GM23338 (cell line): Measurements from ENCODE around the gene EFTUD2. TPM values are rescaled to one million over a fixed set of nuclear protein-coding genes. Genes with fewer than 3 reads are reported as not detected.
A peak's percentile ranks its signal among the peaks of the same experiment; 100 is the strongest.

Experiments used
- ATAC-seq: fragments of 200-7000 bp; cut with Tn5 transposase; 3 replicates; pipeline ENCODE4 v1.9.1; 2020
- DNase-seq: peaks from one replicate; pipeline ENCODE4 v3.0.0-alpha.2; 2015; ENCODE audit warnings: low spot score
- H2AFZ ChIP-seq: fragments of 200-600 bp; sonication (generic); 2 replicates; pipeline ENCODE4 v1.8.0; 2016; ENCODE audit warnings: antibody characterized with exemption, mild to moderate bottlenecking, moderate library complexity
- H3F3A ChIP-seq: fragments of 200-600 bp; sonication (generic); replicated peaks from 2 replicates; pipeline ENCODE4 v1.8.0; 2017; ENCODE audit warnings: antibody characterized with exemption, mixed run types, low read depth
- H3K27ac ChIP-seq: fragments of 200-600 bp; sonication (generic); 2 replicates; pipeline ENCODE4 v1.6.1; 2016; ENCODE audit warnings: low read depth
- H3K27me3 ChIP-seq: fragments of 200-600 bp; sonication (generic); 2 replicates; pipeline ENCODE4 v1.8.0; 2016; ENCODE audit warnings: mild to moderate bottlenecking, mixed run types, moderate library complexity; ENCODE audit not compliant: insufficient read depth
- H3K36me3 ChIP-seq: fragments of 200-600 bp; sonication (generic); 2 replicates; pipeline ENCODE4 v1.8.0; 2016; ENCODE audit warnings: mild to moderate bottlenecking; ENCODE audit not compliant: insufficient read depth
- H3K4me1 ChIP-seq: fragments of 200-600 bp; sonication (generic); 2 replicates; pipeline ENCODE4 v1.8.0; 2016; ENCODE audit warnings: mild to moderate bottlenecking, moderate library complexity; ENCODE audit not compliant: insufficient read depth
- H3K4me2 ChIP-seq: fragments of 200-600 bp; sonication (generic); 2 replicates; pipeline ENCODE4 v1.7.1; 2017; ENCODE audit warnings: mixed run types
- H3K4me3 ChIP-seq: fragments of 200-600 bp; sonication (generic); 2 replicates; pipeline ENCODE4 v1.6.1; 2016; ENCODE audit warnings: mixed run types
- H3K79me2 ChIP-seq: fragments of 200-600 bp; sonication (generic); replicated peaks from 2 replicates; pipeline ENCODE4 v1.8.0; 2017; ENCODE audit warnings: mild to moderate bottlenecking; ENCODE audit not compliant: insufficient read depth
- H3K9me2 ChIP-seq: fragments of 200-600 bp; sonication (generic); 2 replicates; pipeline ENCODE4 v1.8.0; 2017; ENCODE audit not compliant: insufficient read depth
- H4K20me1 ChIP-seq: fragments of 200-600 bp; sonication (generic); replicated peaks from 2 replicates; pipeline ENCODE4 v1.8.0; 2017; ENCODE audit warnings: mild to moderate bottlenecking; ENCODE audit not compliant: insufficient read depth
- H3K27ac Mint-ChIP-seq: 2 replicates; pipeline ENCODE4 v1.8.0; 2020; ENCODE audit warnings: inconsistent platforms, mild to moderate bottlenecking, moderate library complexity, mixed read lengths
- H3K27me3 Mint-ChIP-seq: 3 replicates; pipeline ENCODE4 v1.8.0; 2022; ENCODE audit warnings: low read depth, mild to moderate bottlenecking, moderate library complexity, mixed read lengths, inconsistent platforms; ENCODE audit not compliant: insufficient read depth, poor library complexity
- H3K36me3 Mint-ChIP-seq: 3 replicates; pipeline ENCODE4 v1.8.0; 2021; ENCODE audit warnings: low read depth, mild to moderate bottlenecking, inconsistent platforms, moderate library complexity, mixed read lengths
- H3K4me1 Mint-ChIP-seq: 3 replicates; pipeline ENCODE4 v1.8.0; 2020; ENCODE audit warnings: mild to moderate bottlenecking, inconsistent platforms, mixed read lengths
- H3K4me3 Mint-ChIP-seq: 3 replicates; pipeline ENCODE4 v1.8.0; 2021; ENCODE audit warnings: moderate library complexity, mild to moderate bottlenecking, inconsistent platforms, mixed read lengths
- H3K9me3 Mint-ChIP-seq: 3 replicates; pipeline ENCODE4 v1.8.0; 2020; ENCODE audit warnings: moderate library complexity, mild to moderate bottlenecking, inconsistent platforms, mixed read lengths
- EZH2phosphoT487 ChIP-seq: fragments of 200-600 bp; sonication (generic); IDR thresholded peaks from one replicate; pipeline ENCODE4 v1.8.1; 2018; ENCODE audit warnings: antibody characterized with exemption; ENCODE audit not compliant: unreplicated experiment
- JUNB ChIP-seq: IDR thresholded peaks from one replicate; pipeline ENCODE4 v1.6.1; 2016; ENCODE audit warnings: antibody characterized with exemption; ENCODE audit not compliant: unreplicated experiment
- NANOG ChIP-seq: IDR thresholded peaks from 2 replicates; pipeline ENCODE4 v1.6.1; 2016; ENCODE audit warnings: antibody characterized with exemption, borderline replicate concordance
- STAT1 ChIP-seq: IDR thresholded peaks from one replicate; pipeline ENCODE4 v1.6.1; 2016; ENCODE audit warnings: antibody characterized with exemption; ENCODE audit not compliant: unreplicated experiment
- ZNF331 ChIP-seq: fragments of 250-450 bp; sonication (Bioruptor Pico); IDR thresholded peaks from 2 replicates; pipeline ENCODE4 v1.5.0; 2020; ENCODE audit warnings: low read depth, mild to moderate bottlenecking, moderate library complexity
- polyA plus RNA-seq: library from polyadenylated mRNA; unstranded; fragments of >200 nt; fragmentation: Nextera tagmentation; extraction: Ambion mirVana; gene quantifications from 2 replicates; pipeline ENCODE4 v1.2.1, GENCODE V29; 2016
- total RNA-seq: library from RNA; depleted of rRNA; stranded (reverse); fragments of >200 nt; shearing (Covaris generic); gene quantifications from 2 replicates; pipeline ENCODE4 v1.2.3, GENCODE V29; 2014
- TF ChIP-seq, protein P1 (sequence below), 2 experiments: fragments of 200-600 bp in 1 of 2; sonication (generic) in 1 of 2; conservative IDR thresholded peaks; 2 replicates each; pipeline versions ENCODE4 v1.5.1 to v1.6.1; 2016 to 2017; ENCODE audit warnings: antibody characterized with exemption in 2 of 2, low read depth in 2 of 2, mild to moderate bottlenecking in 2 of 2, moderate library complexity in 1 of 2
- TF ChIP-seq, protein P2 (sequence below): IDR thresholded peaks from 2 replicates; pipeline ENCODE4 v1.6.1; 2016; ENCODE audit warnings: antibody characterized with exemption

Gene EFTUD2
- total and polyA plus RNA-seq, 2 experiments from 2014 or later: 61.6 to 196 TPM

GRCh38 chr17:44922136-44922535 lies 22.9 kb upstream of the EFTUD2 start:
- Histone ChIP-seq H3K27ac (no peak overlapping the region), H3K4me2 (no peak overlapping the region), H3K27me3 (no peaks in the 10 kb centered on the region), H3K36me3 (0 out of 2 replicates have a peak, but pooled peaks cover 3% of the 10 kb centered on the region), H3K9me2 (no peaks in the 10 kb centered on the region), H3F3A (0 out of 2 replicates have a peak, but pooled peaks cover 23% of the 10 kb centered on the region), H4K20me1 (no peaks in the 10 kb centered on the region), H3K4me1 (peaks cover 12% of the 10 kb centered on the region; the same call in 1 of the 2 replicates), H2AFZ (no peak overlapping the region), H3K79me2 (no peaks in the 10 kb centered on the region), H3K4me3 (no peak overlapping the region)
- peaks cover 21% of the 10 kb centered on the region for H3K27me3 Mint-ChIP-seq
- H3K9me3 Mint-ChIP-seq: no peaks in the 10 kb centered on the region
- H3K4me1 Mint-ChIP-seq: peaks cover 37% of the 10 kb centered on the region
- no peak overlapping the region for H3K27ac Mint-ChIP-seq
- ATAC-seq: no peak
- TF ChIP-seq, protein P1, sequence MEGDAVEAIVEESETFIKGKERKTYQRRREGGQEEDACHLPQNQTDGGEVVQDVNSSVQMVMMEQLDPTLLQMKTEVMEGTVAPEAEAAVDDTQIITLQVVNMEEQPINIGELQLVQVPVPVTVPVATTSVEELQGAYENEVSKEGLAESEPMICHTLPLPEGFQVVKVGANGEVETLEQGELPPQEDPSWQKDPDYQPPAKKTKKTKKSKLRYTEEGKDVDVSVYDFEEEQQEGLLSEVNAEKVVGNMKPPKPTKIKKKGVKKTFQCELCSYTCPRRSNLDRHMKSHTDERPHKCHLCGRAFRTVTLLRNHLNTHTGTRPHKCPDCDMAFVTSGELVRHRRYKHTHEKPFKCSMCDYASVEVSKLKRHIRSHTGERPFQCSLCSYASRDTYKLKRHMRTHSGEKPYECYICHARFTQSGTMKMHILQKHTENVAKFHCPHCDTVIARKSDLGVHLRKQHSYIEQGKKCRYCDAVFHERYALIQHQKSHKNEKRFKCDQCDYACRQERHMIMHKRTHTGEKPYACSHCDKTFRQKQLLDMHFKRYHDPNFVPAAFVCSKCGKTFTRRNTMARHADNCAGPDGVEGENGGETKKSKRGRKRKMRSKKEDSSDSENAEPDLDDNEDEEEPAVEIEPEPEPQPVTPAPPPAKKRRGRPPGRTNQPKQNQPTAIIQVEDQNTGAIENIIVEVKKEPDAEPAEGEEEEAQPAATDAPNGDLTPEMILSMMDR (conservative IDR thresholded peaks at IDR 0.05; ENCODE audit: low read depth in 2 of 2): no peak
- TF ChIP-seq, protein P2, sequence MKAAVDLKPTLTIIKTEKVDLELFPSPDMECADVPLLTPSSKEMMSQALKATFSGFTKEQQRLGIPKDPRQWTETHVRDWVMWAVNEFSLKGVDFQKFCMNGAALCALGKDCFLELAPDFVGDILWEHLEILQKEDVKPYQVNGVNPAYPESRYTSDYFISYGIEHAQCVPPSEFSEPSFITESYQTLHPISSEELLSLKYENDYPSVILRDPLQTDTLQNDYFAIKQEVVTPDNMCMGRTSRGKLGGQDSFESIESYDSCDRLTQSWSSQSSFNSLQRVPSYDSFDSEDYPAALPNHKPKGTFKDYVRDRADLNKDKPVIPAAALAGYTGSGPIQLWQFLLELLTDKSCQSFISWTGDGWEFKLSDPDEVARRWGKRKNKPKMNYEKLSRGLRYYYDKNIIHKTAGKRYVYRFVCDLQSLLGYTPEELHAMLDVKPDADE: no peak
- no peak for TF ChIP-seq STAT1
- no peak for TF ChIP-seq ZNF331
- no peak for TF ChIP-seq EZH2phosphoT487
- no peak overlapping the region for H3K4me3 Mint-ChIP-seq
- no peak for DNase-seq
- peaks cover 23% of the 10 kb centered on the region for H3K36me3 Mint-ChIP-seq

DNA sequence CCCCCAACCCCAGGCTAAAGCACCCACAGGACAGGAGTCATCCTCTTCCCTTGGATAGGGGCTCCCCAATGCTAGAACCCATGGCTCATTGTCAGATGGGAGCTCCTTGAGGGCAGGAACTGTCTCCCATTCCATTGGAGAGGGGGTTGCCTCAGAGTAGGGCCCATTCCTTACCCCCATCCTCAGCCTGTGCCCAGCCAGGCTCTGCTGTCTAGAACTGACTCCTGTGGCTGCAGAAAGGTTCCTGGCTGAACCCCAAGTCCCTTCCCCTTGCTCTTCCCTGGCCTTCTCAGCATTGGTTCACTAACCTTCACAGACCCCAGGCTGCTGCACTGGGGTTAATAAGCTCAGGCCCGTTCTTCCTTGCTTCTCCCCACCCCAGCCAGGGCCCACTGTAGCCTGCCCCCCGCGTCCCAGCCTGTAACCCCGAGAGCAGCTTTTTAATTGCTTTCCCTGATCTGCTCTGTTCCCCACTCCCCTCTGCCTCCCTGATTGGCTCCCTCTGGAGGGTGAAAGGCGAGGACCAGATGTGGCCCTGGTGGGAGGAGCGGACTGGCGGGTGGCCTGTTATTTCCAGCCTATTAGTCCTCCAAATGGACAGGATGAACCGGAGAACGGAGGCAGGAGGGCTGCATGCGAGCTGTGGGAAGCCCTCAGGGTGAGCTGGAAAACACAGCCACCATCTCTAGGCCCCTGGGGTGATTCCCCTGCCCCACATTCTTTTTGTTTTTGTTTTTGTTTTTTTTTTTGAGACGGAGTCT lies 22.1 kb upstream of the EFTUD2 start:
- peaks cover 22% of the 10 kb centered on the region for H3K27me3 Mint-ChIP-seq
- peaks cover 16% of the 10 kb centered on the region for H3K36me3 Mint-ChIP-seq

More for the DNA sequence above, 22.1 kb upstream of the EFTUD2 start:
- H3K4me3 ChIP-seq: no peak overlapping the region
- DNase-seq (peak; percentile 74), ATAC-seq (peak; percentile 73)
- H3K36me3 ChIP-seq: 0 out of 2 replicates have a peak, but pooled peaks cover 1% of the 10 kb centered on the region
- H3K27ac ChIP-seq: no peak overlapping the region
- H3K9me3 Mint-ChIP-seq: no peaks in the 10 kb centered on the region
- peaks cover 37% of the 10 kb centered on the region for H3K4me1 Mint-ChIP-seq
- H3K4me2 ChIP-seq: peak overlapping the region; percentile 68
- H3F3A ChIP-seq: 0 out of 2 replicates have a peak, but pooled peaks cover 23% of the 10 kb centered on the region
- no peak overlapping the region for H3K27ac Mint-ChIP-seq
- H3K9me2 ChIP-seq: no peaks in the 10 kb centered on the region
- no peaks in the 10 kb centered on the region for H4K20me1 ChIP-seq
- no peaks in the 10 kb centered on the region for H3K27me3 ChIP-seq
- H3K4me1 ChIP-seq: peaks cover 12% of the 10 kb centered on the region; the same call in 1 of the 2 replicates
- peak overlapping the region; percentile 41 for H2AFZ ChIP-seq
- peak overlapping the region; percentile 11; the same call in 1 of the 3 replicates for H3K4me3 Mint-ChIP-seq
- H3K79me2 ChIP-seq: no peaks in the 10 kb centered on the region
- no peak for TF ChIP-seq JUNB
- no peak for TF ChIP-seq NANOG
- TF ChIP-seq, protein P1 (conservative IDR thresholded peaks at IDR 0.05; ENCODE audit: low read depth in 2 of 2): peak in 1 of 2 experiments; percentile 43; a peak in 2 of 4 replicates
